Measurements from ENCODE around the gene STX16. TPM values are rescaled to one million over a fixed set of nuclear protein-coding genes. Genes with fewer than 3 reads are reported as not detected.
"Not testable (repeated sequence)": the region's sequence is repeated elsewhere in the genome, so short reads cannot be mapped to it uniquely, and the experiment has no call there.

STX16 gene
- total RNA-seq, 1 experiment from 2014 or later = 58.3 TPM

DNA sequence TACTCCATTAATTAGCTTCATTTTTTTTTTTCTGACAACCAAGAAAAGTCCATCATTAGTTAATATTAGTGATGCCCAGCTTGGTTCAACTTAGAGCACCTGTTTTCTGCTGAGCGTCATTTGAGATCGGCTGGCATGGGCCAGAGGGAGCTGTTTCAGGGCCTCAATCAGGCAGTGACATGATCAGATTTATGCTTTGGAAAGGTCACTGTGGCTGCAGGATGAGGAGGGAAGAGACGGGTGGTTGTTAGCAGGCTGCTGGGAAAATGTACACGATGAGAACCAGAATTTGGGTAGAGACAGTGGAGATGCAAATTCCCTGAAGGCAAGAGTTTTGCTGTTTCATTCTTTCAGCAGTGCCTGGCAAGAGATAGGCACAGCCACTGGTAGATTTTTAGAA, 4.4 kb upstream of the STX16 start:
- Histone ChIP-seq H3K9ac (ENCODE audit: low read length) (no peak overlapping the region), H3K27ac (ENCODE audit: low read length) (no peak overlapping the region), H3K79me2 (ENCODE audit: low read length) (peaks cover 6% of the 10 kb centered on the region), H3K4me3 (ENCODE audit: low read length) (no peak overlapping the region), H3K4me1 (ENCODE audit: low read length) (peaks cover 24% of the 10 kb centered on the region), H2AFZ (ENCODE audit: low read length) (no peak overlapping the region), H4K20me1 (ENCODE audit: insufficient read depth, low read depth, low read length) (no peaks in the 10 kb centered on the region), H3K27me3 (ENCODE audit: low read length) (no peaks in the 10 kb centered on the region), H3K4me2 (ENCODE audit: low read depth, low read length, poor library complexity, severe bottlenecking) (no peak overlapping the region), H3K36me3 (ENCODE audit: insufficient read depth, low read length) (no peaks in the 10 kb centered on the region), H3K9me2 (replicated peaks; ENCODE audit: insufficient read depth, low read length) (no peaks in the 10 kb centered on the region), H3K9me3 (ENCODE audit: low read length) (no peaks in the 10 kb centered on the region)
- DNase-seq = no peak

GRCh38 chr20:58647162-58647795, 3.8 kb upstream of the STX16 start:
- Histone ChIP-seq H3K27ac (ENCODE audit: low read length) (no peak overlapping the region), H3K9me3 (ENCODE audit: low read length) (no peaks in the 10 kb centered on the region), H3K9me2 (replicated peaks; ENCODE audit: insufficient read depth, low read length) (no peaks in the 10 kb centered on the region), H3K4me2 (ENCODE audit: low read depth, low read length, poor library complexity, severe bottlenecking) (no peak overlapping the region), H3K36me3 (ENCODE audit: insufficient read depth, low read length) (no peaks in the 10 kb centered on the region), H3K9ac (ENCODE audit: low read length) (no peak overlapping the region), H4K20me1 (ENCODE audit: insufficient read depth, low read depth, low read length) (no peaks in the 10 kb centered on the region), H2AFZ (ENCODE audit: low read length) (no peak overlapping the region), H3K4me1 (ENCODE audit: low read length) (peaks cover 24% of the 10 kb centered on the region), H3K4me3 (ENCODE audit: low read length) (no peak overlapping the region), H3K27me3 (ENCODE audit: low read length) (no peaks in the 10 kb centered on the region), H3K79me2 (ENCODE audit: low read length) (peaks cover 11% of the 10 kb centered on the region)
- DNase-seq = peak; percentile 75

DNA sequence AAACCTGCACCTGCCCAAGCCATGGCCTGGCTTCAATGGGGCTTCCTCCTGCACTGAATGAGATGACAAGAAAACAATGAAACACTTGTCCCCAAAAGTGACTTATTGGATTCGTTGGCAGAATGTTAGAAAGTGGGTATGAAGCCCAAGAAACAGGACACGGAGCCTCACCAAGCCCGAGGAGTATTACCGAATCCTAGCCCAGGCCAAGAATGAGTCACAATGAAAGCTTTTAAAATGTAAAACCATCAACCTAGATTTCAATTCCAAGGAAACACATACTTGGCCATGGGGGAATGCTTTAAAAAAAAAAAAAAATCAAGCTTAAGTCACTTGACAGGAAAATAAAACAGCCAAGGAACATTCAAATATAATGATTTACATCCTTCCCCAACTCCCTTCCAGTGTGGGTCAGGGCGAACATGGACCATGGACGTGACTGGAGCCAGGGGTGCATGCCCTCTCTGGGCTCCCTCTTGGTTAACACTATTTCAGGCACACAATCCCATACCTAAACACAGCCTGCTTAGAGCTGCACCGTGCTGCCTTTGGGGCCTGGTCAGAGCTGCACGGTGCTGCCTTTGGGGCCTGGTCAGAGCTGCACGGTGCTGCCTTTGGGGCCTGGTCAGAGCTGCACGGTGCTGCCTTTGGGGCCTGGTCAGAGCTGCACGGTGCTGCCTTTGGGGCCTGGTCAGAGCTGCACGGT, 3.1 kb upstream of the STX16 start:
- Histone ChIP-seq H3K9me3 (ENCODE audit: low read length) (no peaks in the 10 kb centered on the region), H3K4me2 (ENCODE audit: low read depth, low read length, poor library complexity, severe bottlenecking) (no peak overlapping the region), H3K27ac (ENCODE audit: low read length) (no peak overlapping the region), H3K9ac (ENCODE audit: low read length) (no peak overlapping the region), H3K9me2 (replicated peaks; ENCODE audit: insufficient read depth, low read length) (no peaks in the 10 kb centered on the region), H3K4me1 (ENCODE audit: low read length) (peaks cover 26% of the 10 kb centered on the region), H3K4me3 (ENCODE audit: low read length) (no peak overlapping the region), H3K27me3 (ENCODE audit: low read length) (no peaks in the 10 kb centered on the region), H4K20me1 (ENCODE audit: insufficient read depth, low read depth, low read length) (no peaks in the 10 kb centered on the region), H2AFZ (ENCODE audit: low read length) (no peak overlapping the region), H3K36me3 (ENCODE audit: insufficient read depth, low read length) (no peaks in the 10 kb centered on the region), H3K79me2 (ENCODE audit: low read length) (peaks cover 17% of the 10 kb centered on the region)
- DNase-seq = no peak

DNA sequence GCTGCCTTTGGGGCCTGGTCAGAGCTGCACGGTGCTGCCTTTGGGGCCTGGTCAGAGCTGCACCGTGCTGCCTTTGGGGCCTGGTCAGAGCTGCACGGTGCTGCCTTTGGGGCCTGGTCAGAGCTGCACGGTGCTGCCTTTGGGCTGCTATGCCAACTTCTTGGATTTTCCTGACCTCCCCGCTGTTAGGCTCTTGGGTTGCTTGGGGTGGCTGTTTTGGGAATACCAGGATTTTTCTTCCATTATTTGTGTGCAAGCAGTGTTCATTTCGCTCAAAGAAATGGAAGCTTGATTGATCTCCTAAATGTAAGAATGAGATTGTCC, 2.6 kb upstream of the STX16 start:
- not testable (repeated sequence) for H3K27me3 ChIP-seq (ENCODE audit: low read length); H3K27ac ChIP-seq (ENCODE audit: low read length); H3K36me3 ChIP-seq (ENCODE audit: insufficient read depth, low read length); DNase-seq; H3K9ac ChIP-seq (ENCODE audit: low read length); H3K9me3 ChIP-seq (ENCODE audit: low read length); H3K4me3 ChIP-seq (ENCODE audit: low read length); H3K9me2 ChIP-seq (replicated peaks; ENCODE audit: insufficient read depth, low read length); H3K4me2 ChIP-seq (ENCODE audit: low read depth, low read length, poor library complexity, severe bottlenecking); H2AFZ ChIP-seq (ENCODE audit: low read length); H4K20me1 ChIP-seq (ENCODE audit: insufficient read depth, low read depth, low read length)
- peaks cover 31% of the 10 kb centered on the region for H3K4me1 ChIP-seq (ENCODE audit: low read length)
- H3K79me2 ChIP-seq (ENCODE audit: low read length) = peaks cover 22% of the 10 kb centered on the region

DNA sequence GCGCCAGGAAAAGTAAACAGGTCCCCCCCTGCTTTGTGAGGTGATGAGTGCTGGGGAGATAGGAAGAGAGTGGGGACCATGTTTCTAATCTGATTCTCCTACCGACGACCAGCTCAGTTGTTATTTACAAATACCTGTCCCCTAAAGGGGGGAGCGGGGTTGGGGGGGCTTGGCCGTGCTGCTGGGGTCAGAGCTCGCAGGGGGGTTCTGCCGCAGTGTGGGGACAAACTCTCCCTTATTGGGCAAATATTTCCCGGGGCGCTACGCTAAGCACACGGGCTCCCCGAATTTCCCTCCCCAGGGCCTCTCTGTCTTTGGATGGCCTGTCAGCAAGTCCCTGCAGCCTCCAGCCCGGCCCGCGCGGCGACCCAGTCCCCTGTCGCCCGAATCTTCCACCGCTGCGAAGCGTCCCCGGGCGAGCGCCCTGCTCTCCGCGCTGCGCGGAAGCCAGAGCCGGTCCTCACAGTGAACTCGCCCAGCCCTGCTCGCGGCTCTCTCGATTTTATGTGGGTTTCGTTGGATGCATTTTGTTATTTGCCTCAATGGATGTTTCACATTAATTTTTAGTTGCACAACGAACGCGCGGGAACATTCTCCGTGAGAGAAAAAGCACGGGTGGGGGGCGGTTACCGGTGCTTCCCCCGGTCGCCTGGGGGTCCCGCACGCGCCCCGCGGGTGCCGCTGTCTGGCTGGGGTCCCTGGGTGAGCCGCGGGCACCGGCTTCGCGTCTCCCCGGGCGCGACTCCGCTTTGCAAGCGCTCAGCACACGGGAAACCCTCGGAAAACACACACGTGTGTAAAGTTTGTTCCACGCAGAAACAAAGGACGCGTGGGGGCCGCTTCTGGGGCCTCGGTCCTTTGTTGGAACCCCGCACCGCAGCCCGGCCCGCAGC, 1.5 kb upstream of the STX16 start:
- Histone ChIP-seq H3K27me3 (ENCODE audit: low read length) (no peaks in the 10 kb centered on the region), H3K4me1 (ENCODE audit: low read length) (peaks cover 42% of the 10 kb centered on the region), H3K9me2 (replicated peaks; ENCODE audit: insufficient read depth, low read length) (no peaks in the 10 kb centered on the region), H3K27ac (ENCODE audit: low read length) (no peak overlapping the region), H3K4me3 (ENCODE audit: low read length) (peak overlapping the region; percentile 91; the same call in 1 of the 2 replicates), H3K9ac (ENCODE audit: low read length) (peak overlapping the region; percentile 91), H3K9me3 (ENCODE audit: low read length) (no peaks in the 10 kb centered on the region), H3K79me2 (ENCODE audit: low read length) (peaks cover 33% of the 10 kb centered on the region), H4K20me1 (ENCODE audit: insufficient read depth, low read depth, low read length) (no peaks in the 10 kb centered on the region), H3K4me2 (ENCODE audit: low read depth, low read length, poor library complexity, severe bottlenecking) (peak overlapping the region; percentile 78), H3K36me3 (ENCODE audit: insufficient read depth, low read length) (no peaks in the 10 kb centered on the region; the same call in 1 of the 2 replicates), H2AFZ (ENCODE audit: low read length) (peak overlapping the region; percentile 99; the same call in 1 of the 2 replicates)
- DNase-seq = no peak

DNA sequence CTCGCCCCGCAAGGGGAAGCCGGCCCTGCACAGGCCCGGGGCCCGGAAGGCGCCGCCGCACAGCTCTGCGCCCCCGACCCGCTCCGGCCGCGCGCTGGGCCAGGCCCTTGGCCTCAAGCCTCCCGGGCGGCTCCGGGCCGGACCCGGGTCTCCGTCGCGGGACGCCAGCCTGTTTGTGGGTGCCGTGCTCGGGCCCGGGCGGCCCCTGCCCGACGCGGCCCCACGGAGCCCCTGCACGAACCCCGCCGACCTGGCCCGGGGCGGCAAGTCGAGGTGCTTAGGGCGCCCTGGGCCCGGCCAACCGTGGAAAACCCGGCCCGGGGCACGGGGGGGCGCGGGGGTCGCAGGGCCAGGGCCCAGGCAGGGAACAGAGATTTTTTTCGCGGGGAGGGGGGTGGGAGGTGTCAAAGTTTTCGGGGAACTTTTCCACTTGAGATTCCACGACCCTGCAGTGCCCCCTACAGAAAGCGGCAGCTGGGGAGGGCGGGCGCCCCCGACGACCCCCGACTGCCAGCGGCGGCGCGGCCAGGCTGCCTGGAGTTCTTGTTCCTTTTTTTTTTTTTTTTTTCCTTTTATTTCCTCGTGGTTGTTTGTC, 805 bp upstream of the STX16 start:
- Histone ChIP-seq H3K4me3 (ENCODE audit: low read length) (peak overlapping the region; percentile 91), H3K9ac (ENCODE audit: low read length) (peak overlapping the region; percentile 91), H3K27ac (ENCODE audit: low read length) (peak overlapping the region; percentile 48; the same call in 1 of the 2 replicates), H3K4me1 (ENCODE audit: low read length) (peaks cover 49% of the 10 kb centered on the region), H3K79me2 (ENCODE audit: low read length) (peaks cover 41% of the 10 kb centered on the region), H3K4me2 (ENCODE audit: low read depth, low read length, poor library complexity, severe bottlenecking) (peak overlapping the region; percentile 78), H3K27me3 (ENCODE audit: low read length) (no peaks in the 10 kb centered on the region), H4K20me1 (ENCODE audit: insufficient read depth, low read depth, low read length) (no peaks in the 10 kb centered on the region), H3K36me3 (ENCODE audit: insufficient read depth, low read length) (peaks cover 3% of the 10 kb centered on the region; the same call in 1 of the 2 replicates), H2AFZ (ENCODE audit: low read length) (peak overlapping the region; percentile 99; the same call in 1 of the 2 replicates), H3K9me2 (replicated peaks; ENCODE audit: insufficient read depth, low read length) (no peaks in the 10 kb centered on the region), H3K9me3 (ENCODE audit: low read length) (no peaks in the 10 kb centered on the region)
- DNase-seq = peak; percentile 66

- H3K27ac ChIP-seq (ENCODE audit: low read length) = peak overlapping the region; percentile 78
- H3K9me2 ChIP-seq (replicated peaks; ENCODE audit: insufficient read depth, low read length) = no peaks in the 10 kb centered on the region
- peaks cover 59% of the 10 kb centered on the region for H3K4me1 ChIP-seq (ENCODE audit: low read length)
- peak overlapping the region; percentile 91 for H3K4me3 ChIP-seq (ENCODE audit: low read length)
- peaks cover 53% of the 10 kb centered on the region for H3K79me2 ChIP-seq (ENCODE audit: low read length)
- no peaks in the 10 kb centered on the region for H3K27me3 ChIP-seq (ENCODE audit: low read length)
- H3K9me3 ChIP-seq (ENCODE audit: low read length) = no peaks in the 10 kb centered on the region
- peaks cover 6% of the 10 kb centered on the region; the same call in 1 of the 2 replicates for H3K36me3 ChIP-seq (ENCODE audit: insufficient read depth, low read length)
- H2AFZ ChIP-seq (ENCODE audit: low read length) = no peak overlapping the region
- no peaks in the 10 kb centered on the region for H4K20me1 ChIP-seq (ENCODE audit: insufficient read depth, low read depth, low read length)
- peak; percentile 51 for DNase-seq
- peak overlapping the region; percentile 78 for H3K4me2 ChIP-seq (ENCODE audit: low read depth, low read length, poor library complexity, severe bottlenecking)
- peak overlapping the region; percentile 91 for H3K9ac ChIP-seq (ENCODE audit: low read length)
Measured at GRCh38 chr20:58651559-58651945, 469 bp downstream of the STX16 start.

Data from Karpas-422 (cell line).